K562 (cell line): ENCODE results near the gene KLHL24. TPM values are rescaled to one million over a fixed set of nuclear protein-coding genes. Genes with fewer than 3 reads are reported as not detected.
A peak's percentile ranks its signal among the peaks of the same experiment; 100 is the strongest.

Experiments used
- ATF1 ChIP-seq, 2 experiments: fragments of 450-650 bp in 1 of 2; IDR thresholded peaks; 2 replicates each; pipeline ENCODE4 v1.6.1; 2016; ENCODE audit warnings: missing compliant biosample characterization in 1 of 2, missing genetic modification characterization in 1 of 2
- BHLHE40 ChIP-seq: IDR thresholded peaks from 2 replicates; pipeline ENCODE4 v1.6.1; 2011; ENCODE audit warnings: low read length, improper control_type of control experiment
- CCNT2 ChIP-seq: IDR thresholded peaks from 2 replicates; pipeline ENCODE4 v1.6.1; 2011; ENCODE audit warnings: borderline replicate concordance, low read depth, mild to moderate bottlenecking, moderate library complexity, mixed read lengths, low read length; ENCODE audit not compliant: insufficient read length; ENCODE audit errors: extremely low read depth
- ELF4 ChIP-seq: fragments of 450-650 bp; formaldehyde crosslinking; IDR thresholded peaks from 2 replicates; pipeline ENCODE4 v1.4.0; 2022; ENCODE audit warnings: missing genetic modification characterization
- ESRRA ChIP-seq: fragments of 450-650 bp; IDR thresholded peaks from 2 replicates; pipeline ENCODE4 v1.6.1; 2014; ENCODE audit warnings: low read depth, mild to moderate bottlenecking, moderate library complexity, borderline replicate concordance
- GABPB1 ChIP-seq: sonication (generic); formaldehyde crosslinking; IDR thresholded peaks from 2 replicates; pipeline ENCODE4 v1.8.0; 2022; ENCODE audit warnings: mild to moderate bottlenecking, missing genetic modification reagents
- NEUROD1 ChIP-seq: fragments of 150-350 bp; IDR thresholded peaks from 2 replicates; pipeline ENCODE4 v1.6.1; 2014; ENCODE audit warnings: borderline replicate concordance, low read length, low read depth; ENCODE audit not compliant: partially characterized antibody
- POLR2A ChIP-seq: fragments of 450-650 bp; conservative IDR thresholded peaks from 2 replicates; pipeline ENCODE4 v1.6.1; 2016
- RBM22 ChIP-seq: fragments of 200-400 bp; formaldehyde crosslinking; IDR thresholded peaks from 2 replicates; pipeline ENCODE4 v1.6.1; 2018; ENCODE audit warnings: low read length, low read depth; ENCODE audit not compliant: poor library complexity, severe bottlenecking
- ZFX ChIP-seq: sonication (generic); formaldehyde crosslinking; IDR thresholded peaks from 2 replicates; pipeline ENCODE4 v1.8.0; 2022; ENCODE audit warnings: mild to moderate bottlenecking, missing genetic modification reagents, moderate library complexity
- ZNF197 ChIP-seq: fragments of 200-800 bp; sonication (Bioruptor generic); IDR thresholded peaks from 2 replicates; pipeline ENCODE4 v1.6.1; 2016; ENCODE audit warnings: low read depth, missing genetic modification characterization, missing compliant biosample characterization
- polyA plus RNA-seq, 8 experiments: library from polyadenylated mRNA; depleted of rRNA in 4 of 8; stranded (reverse) in 5 of 8; unstranded in 3 of 8; fragments of >200 nt; fragmentation: Nextera tagmentation in 2 of 8; fragmentation: Illumina TruSeq in 1 of 8; extraction: Ambion mirVana in 2 of 8; extraction: Trizol in 1 of 8; gene quantifications; 2 replicates each; pipeline versions ENCODE4 v1.2.1 to v1.2.3, GENCODE V29; 2011 to 2014; ENCODE audit warnings: inconsistent platforms in 1 of 8, missing spikeins in 1 of 8
- total RNA-seq, 7 experiments: library from RNA; depleted of rRNA in 6 of 7; stranded (reverse); fragments of >200 nt in 6 of 7; fragmentation: Illumina TruSeq in 2 of 7; extraction: Trizol in 2 of 7; gene quantifications; 2 replicates each; pipeline versions ENCODE4 v1.2.1 to v1.2.3, GENCODE V29; 2011 to 2021; ENCODE audit warnings: low replicate concordance in 1 of 7
- TF ChIP-seq, protein P1 (sequence below): sonication (generic); formaldehyde crosslinking; IDR thresholded peaks from 2 replicates; pipeline ENCODE4 v1.8.1; 2023; ENCODE audit warnings: mild to moderate bottlenecking, missing genetic modification reagents, moderate library complexity
- TF ChIP-seq, protein P2 (sequence below): IDR thresholded peaks from 2 replicates; pipeline ENCODE4 v1.6.1; 2011; ENCODE audit not compliant: insufficient read length; ENCODE audit errors: extremely low read depth
- TF ChIP-seq, protein P3 (sequence below): fragments of 450-650 bp; formaldehyde crosslinking; IDR thresholded peaks from 2 replicates; pipeline ENCODE4 v1.4.0; 2022; ENCODE audit warnings: mild to moderate bottlenecking, moderate library complexity
- TF ChIP-seq, protein P4 (sequence below): sonication (generic); formaldehyde crosslinking; IDR thresholded peaks from 2 replicates; pipeline ENCODE4 v1.9.0; 2022; ENCODE audit warnings: mild to moderate bottlenecking, missing genetic modification reagents
- TF ChIP-seq, protein P5 (sequence below): fragments of 250-450 bp; sonication (Bioruptor Pico); IDR thresholded peaks from 2 replicates; pipeline ENCODE4 v1.4.0; 2020; ENCODE audit warnings: mild to moderate bottlenecking, moderate library complexity, borderline replicate concordance

Gene KLHL24
- total and polyA plus RNA-seq, 9 of the 15 experiments (the other 6 are each of a cell fraction or from before 2014, with no cell fraction given): 3.3 to 21.2 (median 14.2) TPM

DNA sequence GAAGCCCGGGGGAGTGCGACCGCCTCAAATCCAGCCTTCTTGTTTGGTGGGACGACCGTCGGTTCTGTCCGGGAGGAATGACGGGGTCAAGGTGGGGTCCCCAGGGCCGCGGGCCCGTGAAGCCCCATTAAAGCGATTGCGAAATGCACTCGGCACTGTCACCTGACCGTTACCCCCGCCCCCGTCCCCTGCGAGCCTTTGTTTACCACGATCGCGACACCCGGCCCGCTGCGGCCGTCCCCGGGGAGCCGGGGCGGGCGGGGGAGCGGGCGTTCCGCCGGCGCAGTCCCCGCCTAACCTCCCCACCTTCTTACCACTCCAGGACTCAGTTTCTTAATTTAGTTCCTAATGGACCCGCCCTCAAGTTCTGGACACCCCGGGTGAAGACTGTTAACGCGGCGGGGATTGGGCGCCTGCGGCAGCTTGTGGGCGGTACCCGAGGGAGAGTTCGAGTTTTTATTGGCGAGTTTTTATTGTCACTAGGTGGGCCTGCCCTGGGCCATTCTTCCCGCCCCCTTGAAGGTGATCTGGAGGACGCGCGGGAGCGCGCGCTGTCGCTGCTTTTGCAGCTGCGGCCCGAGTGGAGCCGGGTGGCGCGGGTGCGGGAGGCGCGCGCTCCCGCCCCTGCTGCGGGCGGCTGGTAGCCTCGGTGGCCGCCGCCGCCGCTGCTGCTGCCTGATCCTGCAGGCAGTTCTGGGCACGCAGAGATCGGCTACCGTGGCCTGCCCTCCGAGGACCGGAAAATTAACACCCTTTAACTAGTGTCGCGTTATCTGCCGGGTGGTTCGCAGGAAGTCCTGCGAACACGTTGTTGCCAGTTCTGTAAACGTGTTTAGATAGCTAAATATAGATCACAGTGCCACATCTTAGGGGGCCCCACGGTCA is 1.0 kb downstream of the KLHL24 start (continued):
- TF ChIP-seq, protein P1, sequence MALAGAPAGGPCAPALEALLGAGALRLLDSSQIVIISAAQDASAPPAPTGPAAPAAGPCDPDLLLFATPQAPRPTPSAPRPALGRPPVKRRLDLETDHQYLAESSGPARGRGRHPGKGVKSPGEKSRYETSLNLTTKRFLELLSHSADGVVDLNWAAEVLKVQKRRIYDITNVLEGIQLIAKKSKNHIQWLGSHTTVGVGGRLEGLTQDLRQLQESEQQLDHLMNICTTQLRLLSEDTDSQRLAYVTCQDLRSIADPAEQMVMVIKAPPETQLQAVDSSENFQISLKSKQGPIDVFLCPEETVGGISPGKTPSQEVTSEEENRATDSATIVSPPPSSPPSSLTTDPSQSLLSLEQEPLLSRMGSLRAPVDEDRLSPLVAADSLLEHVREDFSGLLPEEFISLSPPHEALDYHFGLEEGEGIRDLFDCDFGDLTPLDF (CRISPR knock-in tag): peak; percentile 84; the same call in 1 of the 2 replicates
- TF ChIP-seq, protein P2, sequence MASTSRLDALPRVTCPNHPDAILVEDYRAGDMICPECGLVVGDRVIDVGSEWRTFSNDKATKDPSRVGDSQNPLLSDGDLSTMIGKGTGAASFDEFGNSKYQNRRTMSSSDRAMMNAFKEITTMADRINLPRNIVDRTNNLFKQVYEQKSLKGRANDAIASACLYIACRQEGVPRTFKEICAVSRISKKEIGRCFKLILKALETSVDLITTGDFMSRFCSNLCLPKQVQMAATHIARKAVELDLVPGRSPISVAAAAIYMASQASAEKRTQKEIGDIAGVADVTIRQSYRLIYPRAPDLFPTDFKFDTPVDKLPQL: no peak
- TF ChIP-seq ZNF197 (0 out of 2 replicates have a peak, but pooled peaks have one; percentile 40), ELF4 (CRISPR knock-in tag) (no peak), ESRRA (peak; percentile 99), ZFX (CRISPR knock-in tag) (peak; percentile 61; the same call in 1 of the 2 replicates), ATF1 (CRISPR knock-in tag; IDR thresholded peaks at IDR 0.05) (no peak), ATF1 (tag; IDR thresholded peaks at IDR 0.05) (peak; percentile 40; the same call in 1 of the 2 replicates), BHLHE40 (peak; percentile 44; the same call in 1 of the 2 replicates), POLR2A (peak; percentile 70), GABPB1 (peak; percentile 27; the same call in 1 of the 2 replicates), NEUROD1 (peak; percentile 8), CCNT2 (peak; percentile 49), RBM22 (no peak)
- TF ChIP-seq, protein P3, sequence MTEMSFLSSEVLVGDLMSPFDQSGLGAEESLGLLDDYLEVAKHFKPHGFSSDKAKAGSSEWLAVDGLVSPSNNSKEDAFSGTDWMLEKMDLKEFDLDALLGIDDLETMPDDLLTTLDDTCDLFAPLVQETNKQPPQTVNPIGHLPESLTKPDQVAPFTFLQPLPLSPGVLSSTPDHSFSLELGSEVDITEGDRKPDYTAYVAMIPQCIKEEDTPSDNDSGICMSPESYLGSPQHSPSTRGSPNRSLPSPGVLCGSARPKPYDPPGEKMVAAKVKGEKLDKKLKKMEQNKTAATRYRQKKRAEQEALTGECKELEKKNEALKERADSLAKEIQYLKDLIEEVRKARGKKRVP (CRISPR knock-in tag): 0 out of 2 replicates have a peak, but pooled peaks have one; percentile 13
- TF ChIP-seq, protein P4, sequence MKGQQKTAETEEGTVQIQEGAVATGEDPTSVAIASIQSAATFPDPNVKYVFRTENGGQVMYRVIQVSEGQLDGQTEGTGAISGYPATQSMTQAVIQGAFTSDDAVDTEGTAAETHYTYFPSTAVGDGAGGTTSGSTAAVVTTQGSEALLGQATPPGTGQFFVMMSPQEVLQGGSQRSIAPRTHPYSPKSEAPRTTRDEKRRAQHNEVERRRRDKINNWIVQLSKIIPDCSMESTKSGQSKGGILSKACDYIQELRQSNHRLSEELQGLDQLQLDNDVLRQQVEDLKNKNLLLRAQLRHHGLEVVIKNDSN: peak; percentile 75
- TF ChIP-seq, protein P5, sequence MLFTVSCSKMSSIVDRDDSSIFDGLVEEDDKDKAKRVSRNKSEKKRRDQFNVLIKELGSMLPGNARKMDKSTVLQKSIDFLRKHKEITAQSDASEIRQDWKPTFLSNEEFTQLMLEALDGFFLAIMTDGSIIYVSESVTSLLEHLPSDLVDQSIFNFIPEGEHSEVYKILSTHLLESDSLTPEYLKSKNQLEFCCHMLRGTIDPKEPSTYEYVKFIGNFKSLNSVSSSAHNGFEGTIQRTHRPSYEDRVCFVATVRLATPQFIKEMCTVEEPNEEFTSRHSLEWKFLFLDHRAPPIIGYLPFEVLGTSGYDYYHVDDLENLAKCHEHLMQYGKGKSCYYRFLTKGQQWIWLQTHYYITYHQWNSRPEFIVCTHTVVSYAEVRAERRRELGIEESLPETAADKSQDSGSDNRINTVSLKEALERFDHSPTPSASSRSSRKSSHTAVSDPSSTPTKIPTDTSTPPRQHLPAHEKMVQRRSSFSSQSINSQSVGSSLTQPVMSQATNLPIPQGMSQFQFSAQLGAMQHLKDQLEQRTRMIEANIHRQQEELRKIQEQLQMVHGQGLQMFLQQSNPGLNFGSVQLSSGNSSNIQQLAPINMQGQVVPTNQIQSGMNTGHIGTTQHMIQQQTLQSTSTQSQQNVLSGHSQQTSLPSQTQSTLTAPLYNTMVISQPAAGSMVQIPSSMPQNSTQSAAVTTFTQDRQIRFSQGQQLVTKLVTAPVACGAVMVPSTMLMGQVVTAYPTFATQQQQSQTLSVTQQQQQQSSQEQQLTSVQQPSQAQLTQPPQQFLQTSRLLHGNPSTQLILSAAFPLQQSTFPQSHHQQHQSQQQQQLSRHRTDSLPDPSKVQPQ (CRISPR knock-in tag): 0 out of 2 replicates have a peak, but pooled peaks have one; percentile 36
